OCI-LY7 (cell line): ENCODE results near the gene GRIA1.

Experiments used
- CTCF ChIP-seq: fragments of 200-600 bp; sonication (generic); conservative IDR thresholded peaks from 2 replicates; pipeline ENCODE4 v1.5.1; 2014; ENCODE audit warnings: mild to moderate bottlenecking, antibody characterized with exemption, low read length, moderate library complexity, mixed read lengths
- EZH2phosphoT487 ChIP-seq: fragments of 200-600 bp; sonication (generic); IDR thresholded peaks from 2 replicates; pipeline ENCODE4 v1.6.1; 2018; ENCODE audit warnings: low read depth, borderline replicate concordance, mild to moderate bottlenecking, mixed run types, antibody characterized with exemption, low read length, moderate library complexity, mixed read lengths

- TF ChIP-seq CTCF = peak; percentile 69
- TF ChIP-seq EZH2phosphoT487 = no peak
Observed at GRCh38 chr5:153629027-153629895, 138.8 kb downstream of the GRIA1 start.
